GM19397 (cell line): ENCODE data around the gene WDR48.

Experiments
- ATAC-seq: cut with Tn5 transposase; IDR thresholded peaks from one replicate; pipeline ENCODE4 v1.9.1; 2021; ENCODE audit warnings: mild to moderate bottlenecking, moderate library complexity; ENCODE audit not compliant: unreplicated experiment

WDR48 gene

DNA sequence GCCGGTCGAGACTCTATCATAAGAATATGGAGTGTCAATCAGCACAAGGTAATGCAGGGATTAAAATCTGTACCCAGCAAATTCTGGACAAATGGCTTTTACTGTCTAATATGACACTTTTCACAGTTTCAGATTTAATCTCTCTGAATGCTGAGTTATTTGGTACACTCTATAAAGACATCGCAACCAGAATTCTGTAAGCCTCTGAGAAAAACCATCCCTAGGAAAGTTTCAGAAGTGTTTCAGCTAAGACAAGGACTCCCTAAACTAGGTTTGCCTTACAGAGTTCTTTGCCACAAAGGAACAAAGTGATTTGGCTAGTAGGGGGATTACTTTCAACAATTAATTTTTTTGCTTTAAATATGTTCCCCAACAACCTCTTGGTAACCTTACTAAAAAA, 11.3 kb downstream of the WDR48 start:
- no peak for ATAC-seq

DNA sequence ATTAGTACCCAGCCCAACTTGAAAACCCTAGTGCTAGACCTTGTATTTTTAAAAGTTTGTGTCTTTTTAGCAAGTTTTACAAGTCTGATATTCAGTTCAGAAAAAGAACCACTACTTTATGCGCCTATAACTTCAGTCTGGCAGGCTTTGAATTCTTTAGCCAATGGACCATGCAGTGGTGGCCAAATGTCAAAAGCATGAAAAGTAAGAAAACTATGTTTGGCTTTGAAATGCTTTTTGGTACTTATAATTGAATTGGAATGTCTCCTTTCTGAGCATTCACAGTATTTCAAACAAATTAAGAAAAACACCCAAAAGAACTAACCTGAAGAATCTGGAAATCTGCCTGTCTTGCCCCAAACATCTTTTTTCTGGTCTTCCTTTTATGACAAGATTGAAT, 12.8 kb downstream of the WDR48 start:
- ATAC-seq = no peak

DNA sequence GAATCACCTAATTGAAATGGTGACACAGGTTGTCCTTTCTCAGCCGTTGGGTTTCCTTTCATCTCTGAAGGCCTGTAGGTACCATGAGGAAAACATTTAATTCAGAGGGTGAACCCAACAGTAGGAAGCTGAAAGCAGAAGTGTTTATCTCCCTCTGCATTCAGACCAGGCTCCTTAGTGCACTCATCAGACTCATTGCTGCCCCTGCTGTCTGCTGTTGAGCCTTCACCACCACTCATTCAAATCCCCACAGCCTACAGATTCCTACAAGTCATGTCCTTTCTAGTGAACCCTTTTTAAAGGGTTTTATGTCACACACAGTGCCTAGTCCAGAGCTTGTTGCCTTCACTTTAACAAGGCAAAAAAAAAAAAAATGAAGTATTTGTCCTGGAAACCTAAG, 13.4 kb downstream of the WDR48 start:
- ATAC-seq = peak; percentile 93

DNA sequence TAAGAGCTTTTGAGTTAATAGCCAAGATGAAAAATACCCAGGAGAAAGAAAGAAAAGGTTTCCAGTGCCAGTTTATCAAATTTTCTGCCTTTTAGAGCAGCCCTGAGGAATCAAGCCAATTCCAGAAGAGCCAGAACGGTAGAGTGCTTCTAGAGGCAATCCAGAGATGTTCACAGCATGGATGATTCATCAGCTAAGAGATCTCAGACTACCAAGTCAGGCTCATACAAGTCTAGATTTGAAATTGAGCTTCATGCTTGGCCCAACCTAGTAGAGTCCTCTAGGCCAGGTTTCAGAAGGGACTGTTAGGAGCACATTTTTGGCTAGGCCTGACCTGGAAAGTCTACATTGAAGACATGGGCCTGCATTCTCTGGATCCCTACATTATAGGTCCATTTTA, 15.5 kb downstream of the WDR48 start:
- no peak for ATAC-seq

- no peak for ATAC-seq
Measured at GRCh38 chr3:39068556-39068955, 16.7 kb downstream of the WDR48 start.

DNA sequence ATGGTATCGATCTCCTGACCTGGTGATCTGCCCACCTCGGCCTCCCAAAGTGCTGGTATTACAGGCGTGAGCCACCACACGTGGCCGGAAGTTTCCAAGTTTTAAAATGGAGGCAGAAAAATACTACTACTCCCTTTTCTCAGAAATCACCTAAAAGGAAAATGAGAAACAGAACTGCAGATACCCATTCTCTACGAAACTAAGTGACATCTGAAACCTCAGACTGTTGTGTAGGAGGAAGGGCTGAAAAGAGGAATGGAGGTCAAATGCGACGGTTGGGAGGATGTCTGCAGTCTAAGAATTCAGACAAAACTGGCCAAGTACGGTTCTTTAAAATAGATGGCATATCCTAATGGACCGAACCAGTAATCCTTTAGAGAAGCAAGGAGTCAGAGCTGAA, 24.1 kb downstream of the WDR48 start:
- ATAC-seq = no peak

- no peak for ATAC-seq
Measured at GRCh38 chr3:39079530-39079929, 27.7 kb downstream of the WDR48 start.

- ATAC-seq = no peak
Measured at GRCh38 chr3:39080026-39080425, 28.2 kb downstream of the WDR48 start.

GRCh38 chr3:39082666-39083313, 31.0 kb downstream of the WDR48 start:
- ATAC-seq = no peak

DNA sequence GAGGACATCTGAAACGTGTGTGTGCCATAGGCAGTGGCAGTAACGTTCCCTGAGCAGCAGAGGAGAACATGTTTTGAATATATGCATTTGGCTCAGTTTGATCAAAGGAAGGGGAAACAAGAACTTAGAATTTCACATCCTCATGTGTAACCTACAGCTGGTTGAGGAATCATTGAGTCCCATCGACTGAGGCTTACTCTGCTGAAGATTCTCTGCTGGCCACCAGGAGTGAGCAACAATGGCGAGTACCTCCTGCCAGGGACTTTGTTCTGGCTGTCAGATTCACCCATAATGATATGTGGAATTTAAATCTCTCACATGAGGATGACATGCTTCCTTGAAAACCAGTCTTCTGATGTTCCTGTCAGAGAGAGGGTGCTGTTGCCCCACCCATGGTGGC, 34.3 kb downstream of the WDR48 start:
- ATAC-seq = peak; percentile 77

GRCh38 chr3:39088456-39088855, 36.6 kb downstream of the WDR48 start:
- ATAC-seq = no peak

DNA sequence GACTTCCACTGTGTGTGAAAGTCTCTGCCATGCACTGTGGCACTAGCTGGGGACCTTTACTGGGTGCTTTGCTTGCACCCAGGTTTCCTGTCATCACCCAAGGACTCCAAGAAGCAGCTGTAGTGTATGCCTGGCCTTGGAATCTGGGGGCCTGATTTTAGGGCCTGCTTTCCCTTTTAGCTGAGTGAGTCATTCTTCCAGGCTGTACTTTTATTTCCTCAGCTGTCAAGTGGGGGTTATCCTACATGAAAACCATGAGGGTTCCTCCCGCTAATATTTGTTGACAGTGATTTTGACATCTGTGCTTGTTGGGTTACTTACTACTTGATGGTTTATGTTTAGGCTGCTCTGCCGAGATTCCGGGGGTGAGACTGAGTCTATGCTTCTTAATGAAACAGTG, 37.1 kb downstream of the WDR48 start:
- no peak for ATAC-seq

DNA sequence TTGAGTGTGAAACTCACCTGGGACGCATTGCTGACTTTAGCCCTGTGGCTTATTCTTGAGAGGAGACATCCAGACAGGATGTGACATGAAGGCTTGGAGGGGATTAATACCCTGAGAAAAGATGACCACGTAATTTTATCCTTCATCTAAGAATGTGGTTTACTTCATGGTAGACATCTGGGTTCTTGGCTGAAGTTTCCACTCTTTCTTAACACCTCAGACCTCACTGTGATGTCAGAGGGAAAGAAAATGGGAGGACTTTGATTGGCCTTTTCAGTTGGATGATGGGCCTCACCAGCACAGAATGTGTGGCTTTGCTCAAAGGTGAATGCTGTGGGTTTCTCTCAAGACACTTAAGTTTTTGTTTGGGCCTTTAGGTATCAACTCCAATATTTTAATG, 39.1 kb downstream of the WDR48 start:
- ATAC-seq = no peak

DNA sequence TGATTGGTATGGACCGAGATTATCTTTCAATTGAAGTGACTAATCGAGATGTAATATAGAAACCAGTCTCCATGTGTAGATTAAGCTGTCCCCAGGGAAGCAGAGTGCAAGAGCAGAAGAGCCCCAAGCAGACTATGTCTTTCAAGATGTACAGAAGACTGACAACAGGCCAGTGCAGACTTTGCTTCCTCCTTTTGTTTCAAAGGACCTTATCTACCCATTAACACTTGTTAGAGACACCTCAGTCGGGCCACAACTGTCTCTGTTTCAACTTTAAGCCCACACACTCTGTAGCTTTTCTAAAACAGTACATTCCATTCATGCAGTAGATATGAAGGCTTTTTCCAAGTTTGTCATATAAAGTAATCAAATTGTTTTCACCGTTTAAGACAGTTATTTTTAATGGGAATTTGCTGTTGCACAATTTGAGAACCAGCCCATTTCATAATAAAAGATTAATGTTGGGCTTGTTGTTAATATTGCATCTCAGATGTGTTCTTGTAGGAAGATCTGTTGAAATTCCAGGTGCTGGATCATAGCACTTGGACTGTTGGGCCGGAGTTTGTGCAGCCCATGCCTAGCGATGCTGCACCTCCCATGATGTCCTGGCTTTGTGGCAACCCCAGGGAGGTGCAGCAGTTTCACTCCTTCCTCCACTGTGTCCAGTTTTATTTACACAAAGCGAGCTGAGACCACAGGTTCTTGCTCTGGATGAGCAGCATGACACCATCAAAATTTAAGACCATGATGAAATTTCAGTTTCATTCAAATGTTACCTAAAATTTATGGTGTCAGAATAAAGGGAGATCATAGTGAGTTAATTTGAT, 43.2 kb downstream of the WDR48 start:
- no peak for ATAC-seq

GRCh38 chr3:39095778-39096177, 44.0 kb downstream of the WDR48 start:
- ATAC-seq = no peak

GRCh38 chr3:39096775-39097174, 45.0 kb downstream of the WDR48 start:
- no peak for ATAC-seq

DNA sequence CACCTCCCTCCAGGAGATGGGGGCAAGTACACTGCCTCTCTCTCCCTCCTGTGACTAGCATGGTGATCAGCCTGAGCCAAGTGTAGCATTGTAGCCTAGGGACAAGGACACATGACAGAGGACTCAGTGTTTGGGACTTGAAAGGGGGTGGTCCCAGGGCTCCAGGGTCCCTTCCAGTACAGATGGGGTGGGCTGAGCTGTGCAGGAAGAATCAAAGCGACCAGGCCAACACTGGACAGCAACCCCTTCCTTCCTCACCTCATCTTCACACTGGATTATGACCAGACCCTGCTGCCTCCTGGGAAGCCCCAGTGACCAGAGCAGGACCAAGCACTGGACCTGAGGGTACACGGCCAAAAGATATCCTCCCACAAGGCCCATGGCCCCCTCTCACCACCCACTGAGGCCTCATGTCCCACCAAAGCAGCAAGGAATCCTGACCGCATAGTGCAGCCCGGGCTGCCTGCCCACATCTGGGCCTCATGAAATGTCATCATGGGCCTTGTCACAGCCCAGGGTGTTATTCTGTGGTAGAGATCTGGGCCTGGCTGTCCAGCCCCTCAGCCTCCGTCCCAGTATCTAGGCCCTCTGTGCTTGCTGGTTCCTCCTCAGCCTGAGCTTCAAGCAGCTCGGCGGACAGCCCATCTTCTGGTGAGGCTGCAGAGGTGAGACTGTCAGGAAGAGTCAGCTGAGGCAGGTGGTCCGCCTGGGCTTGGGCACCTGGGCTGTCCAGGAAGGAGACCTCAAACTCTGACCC, 46.1 kb downstream of the WDR48 start:
- ATAC-seq = no peak

GRCh38 chr3:39098473-39099000, 46.7 kb downstream of the WDR48 start:
- ATAC-seq = no peak

- ATAC-seq = no peak
Measured at GRCh38 chr3:39099242-39099641, 47.4 kb downstream of the WDR48 start.

- ATAC-seq = no peak
Measured at GRCh38 chr3:39099738-39100499, 48.1 kb downstream of the WDR48 start.

GRCh38 chr3:39100500-39100886, 48.7 kb downstream of the WDR48 start:
- no peak for ATAC-seq
